Gastrocnemius medialis (tissue), 4 donors: Measurements from ENCODE around the gene WDR91.

Experiments
- CTCF ChIP-seq, 5 experiments: fragments of 450-650 bp in 3 of 5; fragments of 200-600 bp in 2 of 5; sonication (generic) in 2 of 5; IDR thresholded peaks in 4 of 5; conservative IDR thresholded peaks in 1 of 5; 1 replicate in 4 of 5; 2 replicates in 1 of 5; pipeline ENCODE4 v1.5.1; 2016 to 2019; ENCODE audit warnings: antibody characterized with exemption in 5 of 5, mild to moderate bottlenecking in 3 of 5, moderate library complexity in 3 of 5
- POLR2A ChIP-seq, 2 donors: fragments of 450-650 bp; IDR thresholded peaks; one replicate each; pipeline ENCODE4 v1.6.1; 2017; ENCODE audit warnings: antibody characterized with exemption in 2 of 2, mild to moderate bottlenecking in 2 of 2, moderate library complexity in 2 of 2

DNA sequence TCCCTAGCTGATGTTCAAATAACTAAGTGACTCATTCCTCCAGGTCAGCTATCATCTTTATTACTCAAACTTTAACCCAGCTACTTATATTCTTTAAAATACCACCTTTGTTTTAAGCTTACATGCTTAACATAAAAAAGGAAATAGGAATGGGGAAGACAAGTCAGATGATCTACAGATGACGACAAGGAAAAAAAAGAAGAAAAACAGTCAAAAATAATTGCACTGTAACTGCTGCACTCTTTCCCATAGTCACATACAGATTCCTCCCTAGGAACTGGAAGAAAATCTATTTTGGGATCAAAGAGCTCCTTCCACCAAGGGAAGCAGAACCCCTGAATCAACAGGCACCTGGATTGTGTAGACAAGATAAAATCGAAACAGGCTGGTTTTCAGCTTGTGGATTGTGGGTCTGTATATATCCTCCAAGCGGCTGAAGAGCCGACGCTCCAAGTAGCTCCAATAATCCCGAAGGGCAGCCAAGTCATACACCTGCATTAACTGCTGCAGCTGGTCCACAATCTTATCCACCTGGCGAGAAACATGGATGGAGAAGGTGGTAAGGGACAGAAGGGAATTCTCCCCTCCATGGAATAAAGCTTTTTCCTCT is 2.0 kb downstream of the WDR91 start:
- TF ChIP-seq CTCF (IDR thresholded peaks at IDR 0.05 in 4 of 5, conservative IDR thresholded peaks at IDR 0.05 in 1 of 5) (no peak), POLR2A (IDR thresholded peaks at IDR 0.05) (no peak)
